ENCODE results near the gene NEAT1. TPM values are rescaled to one million over a fixed set of nuclear protein-coding genes. Genes with fewer than 3 reads are reported as not detected.

The NEAT1 gene
- total and polyA plus RNA-seq, 9 of the 15 experiments (the other 6 are each of a cell fraction or from before 2014, with no cell fraction given): 20.1 to 389 (median 62.8) TPM

DNA sequence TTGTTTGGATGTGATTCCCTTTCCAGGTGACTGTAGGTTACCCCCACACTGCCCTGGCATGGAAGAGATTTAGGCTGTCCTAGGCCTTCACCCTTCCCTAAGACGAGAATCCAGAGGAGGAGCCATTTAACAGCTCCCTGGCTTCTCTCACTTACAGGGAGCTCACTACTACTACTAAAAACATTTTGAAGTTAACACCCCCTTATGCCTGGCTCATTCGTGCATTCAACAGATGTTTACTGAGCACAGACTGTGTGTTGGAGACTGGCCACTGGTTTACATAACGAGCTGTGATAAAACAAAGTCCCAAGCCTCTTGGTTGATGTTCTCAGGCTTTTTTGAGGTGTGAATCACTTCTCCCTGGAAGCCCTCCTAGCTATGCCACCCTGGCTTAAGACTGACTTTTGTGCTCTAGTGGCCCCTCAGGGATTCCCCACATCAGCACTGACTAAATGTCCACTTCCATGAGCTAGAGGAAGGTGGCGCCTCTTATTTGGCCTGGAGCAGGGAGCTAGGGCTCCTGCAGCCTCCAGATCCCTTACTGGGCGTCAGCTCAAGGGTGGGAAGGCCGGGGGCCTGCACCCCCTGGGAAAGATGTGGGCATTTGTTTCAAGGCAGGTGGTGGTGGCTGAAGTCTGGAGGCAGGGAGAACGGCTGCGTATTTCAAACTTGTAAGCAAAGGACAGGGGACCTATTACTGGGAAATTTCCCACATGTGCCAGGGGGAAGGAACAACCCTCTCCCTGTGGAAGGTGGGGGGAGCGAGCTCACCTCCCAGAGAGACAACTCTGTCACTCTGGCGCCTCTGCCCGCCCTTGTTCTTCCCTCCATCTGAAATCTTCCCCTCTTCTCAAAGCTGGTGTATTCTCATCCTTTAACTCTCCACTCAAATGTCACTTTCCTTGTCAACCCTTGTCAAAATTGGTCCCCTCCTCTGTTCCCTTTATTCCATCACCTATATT is 56.9 kb downstream of the NEAT1 start (continued):
- TF ChIP-seq, protein P1, sequence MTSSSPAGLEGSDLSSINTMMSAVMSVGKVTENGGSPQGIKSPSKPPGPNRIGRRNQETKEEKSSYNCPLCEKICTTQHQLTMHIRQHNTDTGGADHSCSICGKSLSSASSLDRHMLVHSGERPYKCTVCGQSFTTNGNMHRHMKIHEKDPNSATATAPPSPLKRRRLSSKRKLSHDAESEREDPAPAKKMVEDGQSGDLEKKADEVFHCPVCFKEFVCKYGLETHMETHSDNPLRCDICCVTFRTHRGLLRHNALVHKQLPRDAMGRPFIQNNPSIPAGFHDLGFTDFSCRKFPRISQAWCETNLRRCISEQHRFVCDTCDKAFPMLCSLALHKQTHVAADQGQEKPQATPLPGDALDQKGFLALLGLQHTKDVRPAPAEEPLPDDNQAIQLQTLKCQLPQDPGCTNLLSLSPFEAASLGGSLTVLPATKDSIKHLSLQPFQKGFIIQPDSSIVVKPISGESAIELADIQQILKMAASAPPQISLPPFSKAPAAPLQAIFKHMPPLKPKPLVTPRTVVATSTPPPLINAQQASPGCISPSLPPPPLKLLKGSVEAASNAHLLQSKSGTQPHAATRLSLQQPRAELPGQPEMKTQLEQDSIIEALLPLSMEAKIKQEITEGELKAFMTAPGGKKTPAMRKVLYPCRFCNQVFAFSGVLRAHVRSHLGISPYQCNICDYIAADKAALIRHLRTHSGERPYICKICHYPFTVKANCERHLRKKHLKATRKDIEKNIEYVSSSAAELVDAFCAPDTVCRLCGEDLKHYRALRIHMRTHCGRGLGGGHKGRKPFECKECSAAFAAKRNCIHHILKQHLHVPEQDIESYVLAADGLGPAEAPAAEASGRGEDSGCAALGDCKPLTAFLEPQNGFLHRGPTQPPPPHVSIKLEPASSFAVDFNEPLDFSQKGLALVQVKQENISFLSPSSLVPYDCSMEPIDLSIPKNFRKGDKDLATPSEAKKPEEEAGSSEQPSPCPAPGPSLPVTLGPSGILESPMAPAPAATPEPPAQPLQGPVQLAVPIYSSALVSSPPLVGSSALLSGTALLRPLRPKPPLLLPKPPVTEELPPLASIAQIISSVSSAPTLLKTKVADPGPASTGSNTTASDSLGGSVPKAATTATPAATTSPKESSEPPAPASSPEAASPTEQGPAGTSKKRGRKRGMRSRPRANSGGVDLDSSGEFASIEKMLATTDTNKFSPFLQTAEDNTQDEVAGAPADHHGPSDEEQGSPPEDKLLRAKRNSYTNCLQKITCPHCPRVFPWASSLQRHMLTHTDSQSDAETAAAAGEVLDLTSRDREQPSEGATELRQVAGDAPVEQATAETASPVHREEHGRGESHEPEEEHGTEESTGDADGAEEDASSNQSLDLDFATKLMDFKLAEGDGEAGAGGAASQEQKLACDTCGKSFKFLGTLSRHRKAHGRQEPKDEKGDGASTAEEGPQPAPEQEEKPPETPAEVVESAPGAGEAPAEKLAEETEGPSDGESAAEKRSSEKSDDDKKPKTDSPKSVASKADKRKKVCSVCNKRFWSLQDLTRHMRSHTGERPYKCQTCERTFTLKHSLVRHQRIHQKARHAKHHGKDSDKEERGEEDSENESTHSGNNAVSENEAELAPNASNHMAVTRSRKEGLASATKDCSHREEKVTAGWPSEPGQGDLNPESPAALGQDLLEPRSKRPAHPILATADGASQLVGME (CRISPR knock-in tag; IDR thresholded peaks at IDR 0.05): no peak
- TF ChIP-seq, protein P2, sequence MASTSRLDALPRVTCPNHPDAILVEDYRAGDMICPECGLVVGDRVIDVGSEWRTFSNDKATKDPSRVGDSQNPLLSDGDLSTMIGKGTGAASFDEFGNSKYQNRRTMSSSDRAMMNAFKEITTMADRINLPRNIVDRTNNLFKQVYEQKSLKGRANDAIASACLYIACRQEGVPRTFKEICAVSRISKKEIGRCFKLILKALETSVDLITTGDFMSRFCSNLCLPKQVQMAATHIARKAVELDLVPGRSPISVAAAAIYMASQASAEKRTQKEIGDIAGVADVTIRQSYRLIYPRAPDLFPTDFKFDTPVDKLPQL (IDR thresholded peaks at IDR 0.05; ENCODE audit: extremely low read depth, insufficient read length): no peak
- no peak for TF ChIP-seq YY1 (IDR thresholded peaks at IDR 0.05; ENCODE audit: borderline replicate concordance in 1 of 3, control insufficient read depth in 1 of 3, extremely low read depth in 1 of 3, insufficient read depth in 3 of 3, insufficient read length in 1 of 3, insufficient replicate concordance in 2 of 3, low read depth in 1 of 3, low read length in 2 of 3)
- TF ChIP-seq ZNF165 (CRISPR knock-in tag; IDR thresholded peaks at IDR 0.05; ENCODE audit: borderline replicate concordance): peak; percentile 83; the same call in 1 of the 2 replicates
- no peak for TF ChIP-seq TFAM (CRISPR knock-in tag; conservative IDR thresholded peaks at IDR 0.05)
- no peak for TF ChIP-seq ZNF696 (CRISPR knock-in tag; conservative IDR thresholded peaks at IDR 0.05)
- TF ChIP-seq HNRNPUL1 (IDR thresholded peaks at IDR 0.05; ENCODE audit: low read length): no peak
- peak; percentile 62 for TF ChIP-seq RBM25 (IDR thresholded peaks at IDR 0.05; ENCODE audit: low read depth, low read length, severe bottlenecking)
- no peak for TF ChIP-seq FOXK2 (conservative IDR thresholded peaks at IDR 0.05 in 1 of 2, IDR thresholded peaks at IDR 0.05 in 1 of 2; ENCODE audit: low read depth in 2 of 2)
- TF ChIP-seq NONO (IDR thresholded peaks at IDR 0.05; ENCODE audit: low read depth in 2 of 2, low read length in 1 of 2): no peak; a peak in 1 of 4 replicates
- TF ChIP-seq, protein P3, sequence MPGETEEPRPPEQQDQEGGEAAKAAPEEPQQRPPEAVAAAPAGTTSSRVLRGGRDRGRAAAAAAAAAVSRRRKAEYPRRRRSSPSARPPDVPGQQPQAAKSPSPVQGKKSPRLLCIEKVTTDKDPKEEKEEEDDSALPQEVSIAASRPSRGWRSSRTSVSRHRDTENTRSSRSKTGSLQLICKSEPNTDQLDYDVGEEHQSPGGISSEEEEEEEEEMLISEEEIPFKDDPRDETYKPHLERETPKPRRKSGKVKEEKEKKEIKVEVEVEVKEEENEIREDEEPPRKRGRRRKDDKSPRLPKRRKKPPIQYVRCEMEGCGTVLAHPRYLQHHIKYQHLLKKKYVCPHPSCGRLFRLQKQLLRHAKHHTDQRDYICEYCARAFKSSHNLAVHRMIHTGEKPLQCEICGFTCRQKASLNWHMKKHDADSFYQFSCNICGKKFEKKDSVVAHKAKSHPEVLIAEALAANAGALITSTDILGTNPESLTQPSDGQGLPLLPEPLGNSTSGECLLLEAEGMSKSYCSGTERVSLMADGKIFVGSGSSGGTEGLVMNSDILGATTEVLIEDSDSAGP (CRISPR knock-in tag; IDR thresholded peaks at IDR 0.05): no peak
- TF ChIP-seq PYGO2 (tag; IDR thresholded peaks at IDR 0.05): no peak
- TF ChIP-seq, protein P4, sequence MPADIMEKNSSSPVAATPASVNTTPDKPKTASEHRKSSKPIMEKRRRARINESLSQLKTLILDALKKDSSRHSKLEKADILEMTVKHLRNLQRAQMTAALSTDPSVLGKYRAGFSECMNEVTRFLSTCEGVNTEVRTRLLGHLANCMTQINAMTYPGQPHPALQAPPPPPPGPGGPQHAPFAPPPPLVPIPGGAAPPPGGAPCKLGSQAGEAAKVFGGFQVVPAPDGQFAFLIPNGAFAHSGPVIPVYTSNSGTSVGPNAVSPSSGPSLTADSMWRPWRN (IDR thresholded peaks at IDR 0.05; ENCODE audit: low read depth): no peak
- 0 out of 4 replicates have a peak, but pooled peaks of 1 of the 2 experiments have one; percentile 24 for TF ChIP-seq SIN3A (IDR thresholded peaks at IDR 0.05; ENCODE audit: borderline replicate concordance in 2 of 2, control insufficient read depth in 1 of 2, low read depth in 2 of 2, low read length in 2 of 2)

Data from K562 (cell line).